BE2C (cell line): ENCODE results near the gene MS4A6A. TPM values are rescaled to one million over a fixed set of nuclear protein-coding genes. Genes with fewer than 3 reads are reported as not detected.

Experiments used
- DNase-seq: peaks from one replicate; pipeline ENCODE4 v3.0.0-alpha.2; 2020
- H3K27me3 ChIP-seq: fragments of 250-450 bp; sonication (Bioruptor Pico); 2 replicates; pipeline ENCODE4 v1.5.1; 2020; ENCODE audit warnings: mild to moderate bottlenecking
- H3K36me3 ChIP-seq: fragments of 250-450 bp; sonication (Bioruptor Pico); 2 replicates; pipeline ENCODE4 v1.5.1; 2020; ENCODE audit warnings: mild to moderate bottlenecking
- H3K4me1 ChIP-seq: fragments of 250-450 bp; sonication (Bioruptor Pico); 2 replicates; pipeline ENCODE4 v1.5.1; 2020
- H3K4me3 ChIP-seq: 2 replicates; pipeline ENCODE4 v1.5.1; 2011; ENCODE audit warnings: low read depth, low read length
- H3K9me3 ChIP-seq: fragments of 250-450 bp; sonication (Bioruptor Pico); 2 replicates; pipeline ENCODE4 v1.5.1; 2020
- CTCF ChIP-seq: IDR thresholded peaks from 2 replicates; pipeline ENCODE4 v1.5.1; 2012; ENCODE audit warnings: mild to moderate bottlenecking, low read depth, low read length
- polyA plus RNA-seq: library from polyadenylated mRNA; unstranded; fragments of >200 nt; gene quantifications from one replicate; pipeline ENCODE4 v1.2.1, GENCODE V29; 2012; ENCODE audit warnings: low read depth, missing spikeins; ENCODE audit not compliant: insufficient read length, insufficient read depth

The MS4A6A gene, protein sequence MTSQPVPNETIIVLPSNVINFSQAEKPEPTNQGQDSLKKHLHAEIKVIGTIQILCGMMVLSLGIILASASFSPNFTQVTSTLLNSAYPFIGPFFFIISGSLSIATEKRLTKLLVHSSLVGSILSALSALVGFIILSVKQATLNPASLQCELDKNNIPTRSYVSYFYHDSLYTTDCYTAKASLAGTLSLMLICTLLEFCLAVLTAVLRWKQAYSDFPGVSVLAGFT
- polyA plus RNA-seq = not detected

DNA sequence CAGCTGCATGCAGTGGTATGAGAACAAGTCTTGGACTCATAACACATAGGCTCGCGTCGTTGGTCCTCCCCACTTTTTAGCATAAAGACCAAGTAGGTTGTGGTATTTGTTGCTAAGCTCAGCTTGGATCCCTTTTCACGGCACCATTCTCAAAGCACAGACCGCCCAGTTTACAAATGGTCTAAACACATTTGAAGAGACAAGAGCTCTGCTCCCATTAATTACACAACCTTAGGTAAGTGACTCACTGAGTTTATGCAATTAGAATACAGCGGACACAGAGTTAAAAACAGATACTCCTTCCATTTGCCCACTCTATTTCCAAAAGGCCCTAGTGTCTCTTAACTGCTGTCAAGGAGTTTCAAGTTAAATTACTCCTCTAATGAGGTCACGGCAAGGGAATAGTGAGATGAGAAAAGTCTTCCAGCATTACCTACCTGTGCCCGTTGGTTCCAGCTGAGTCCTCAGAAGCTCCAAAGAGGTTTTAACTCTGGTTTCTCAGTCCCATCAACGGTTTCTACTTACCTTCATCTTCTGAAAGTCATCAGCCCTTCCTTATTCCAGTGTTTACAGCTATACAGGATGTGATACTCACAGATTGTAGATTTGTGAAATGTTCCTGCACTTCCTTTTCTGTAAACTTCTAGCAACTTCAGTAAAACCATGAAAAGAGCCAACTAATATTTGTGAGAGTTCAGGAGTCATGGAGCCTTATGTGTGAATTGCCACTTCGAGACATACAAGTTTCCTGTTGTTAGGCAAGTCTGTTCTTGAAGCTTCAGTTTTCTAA, at the start of gene MS4A6A:
Gene MS4A6A, minus strand, starts transcription at position 543 of the 790 bp plus-strand sequence. CDS start 1,356 bp downstream, outside the sequence.
- H3K36me3 ChIP-seq = no peaks in the 10 kb centered on the region
- TF ChIP-seq CTCF = no peak
- H3K4me3 ChIP-seq = no peak within 1 kb of the TSS
- no peaks in the 10 kb centered on the region for H3K27me3 ChIP-seq
- no peak for DNase-seq
- no peaks in the 10 kb centered on the region for H3K4me1 ChIP-seq
- no peaks in the 10 kb centered on the region for H3K9me3 ChIP-seq

- no peak for DNase-seq
- no peaks in the 10 kb centered on the region for H3K36me3 ChIP-seq
- H3K4me1 ChIP-seq = no peaks in the 10 kb centered on the region
- H3K4me3 ChIP-seq = no peak overlapping the region
- H3K27me3 ChIP-seq = no peaks in the 10 kb centered on the region
- no peaks in the 10 kb centered on the region for H3K9me3 ChIP-seq
- no peak for TF ChIP-seq CTCF
These were observed 47.8 kb upstream of the MS4A6A start for GRCh38 chr11:60230681-60231080.

DNA sequence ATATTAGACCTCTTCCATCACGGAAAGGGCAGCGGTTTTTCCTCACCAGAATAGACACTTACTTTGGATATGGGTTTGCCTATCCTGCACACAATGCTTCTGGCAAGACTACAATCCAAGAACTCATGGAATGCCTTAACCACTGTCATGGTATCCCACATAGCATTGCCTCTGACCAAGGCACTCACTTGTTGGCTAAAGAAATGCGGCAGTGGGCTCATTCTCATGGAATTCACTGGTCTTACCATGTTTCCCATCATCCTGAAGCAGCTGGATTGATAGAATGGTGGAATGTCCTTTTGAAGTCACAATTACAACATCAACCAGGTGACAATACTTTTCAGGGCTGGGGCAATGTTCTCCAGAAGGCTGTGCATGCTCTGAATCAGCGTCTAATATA, 39.3 kb upstream of the MS4A6A start:
- Histone ChIP-seq H3K4me3 (no peak overlapping the region), H3K4me1 (no peaks in the 10 kb centered on the region), H3K27me3 (no peaks in the 10 kb centered on the region), H3K36me3 (no peaks in the 10 kb centered on the region), H3K9me3 (no peaks in the 10 kb centered on the region)
- no peak for DNase-seq
- no peak for TF ChIP-seq CTCF

- no peak for TF ChIP-seq CTCF
- DNase-seq = no peak
- Histone ChIP-seq H3K9me3 (no peaks in the 10 kb centered on the region), H3K36me3 (no peaks in the 10 kb centered on the region), H3K4me1 (no peaks in the 10 kb centered on the region), H3K27me3 (no peaks in the 10 kb centered on the region), H3K4me3 (no peak overlapping the region)
These were observed 38.8 kb upstream of the MS4A6A start for GRCh38 chr11:60221692-60222091.

DNA sequence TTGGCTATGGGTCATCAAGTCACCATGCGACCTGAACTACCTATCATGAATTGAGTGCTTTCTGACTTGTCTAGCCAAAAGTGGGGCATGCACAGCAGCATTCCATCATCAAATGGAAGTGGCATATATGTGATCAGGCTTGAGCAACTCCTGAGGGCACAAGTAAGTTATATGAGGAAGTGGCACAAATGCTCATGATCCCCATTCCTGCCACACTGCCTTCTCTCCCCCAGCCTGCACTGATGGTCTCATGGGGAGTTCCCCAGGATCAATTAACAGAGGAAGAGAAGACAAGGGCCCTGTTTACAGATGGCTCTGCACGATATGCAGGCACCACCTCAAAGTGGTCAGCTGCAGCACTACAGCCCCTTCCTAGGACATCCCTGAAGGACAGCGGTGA, 38.3 kb upstream of the MS4A6A start:
- no peaks in the 10 kb centered on the region for H3K4me1 ChIP-seq
- DNase-seq = no peak
- no peak for TF ChIP-seq CTCF

DNA sequence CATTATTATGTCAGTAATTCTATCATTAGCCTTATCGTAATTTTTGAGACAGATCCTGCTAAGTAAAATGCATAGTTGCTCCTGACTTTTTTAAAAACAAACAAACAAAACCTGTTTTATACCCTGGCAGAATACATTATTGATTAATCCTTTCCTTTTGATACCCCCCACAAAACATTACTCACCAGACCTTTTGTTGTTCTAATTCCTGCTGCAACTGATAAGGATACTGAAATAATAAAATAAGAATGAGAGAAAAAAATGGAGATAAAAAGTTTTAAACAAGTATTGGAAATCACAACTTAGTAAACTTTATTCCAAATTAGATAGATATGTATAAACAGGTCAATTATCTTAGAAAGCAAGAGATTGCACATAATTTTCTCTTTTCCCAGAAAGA, 31.5 kb upstream of the MS4A6A start:
- no peak for DNase-seq
- Histone ChIP-seq H3K36me3 (no peaks in the 10 kb centered on the region), H3K4me3 (no peak overlapping the region), H3K4me1 (no peaks in the 10 kb centered on the region), H3K27me3 (no peaks in the 10 kb centered on the region), H3K9me3 (no peaks in the 10 kb centered on the region)
- TF ChIP-seq CTCF = no peak

More for the DNA sequence above, 38.3 kb upstream of the MS4A6A start:
- H3K4me3 ChIP-seq = no peak overlapping the region
- no peaks in the 10 kb centered on the region for H3K9me3 ChIP-seq
- no peaks in the 10 kb centered on the region for H3K27me3 ChIP-seq
- H3K36me3 ChIP-seq = no peaks in the 10 kb centered on the region
